GM10266 (cell line): Measurements from ENCODE around the gene MYCBP.

Source experiments
- DNase-seq: peaks from one replicate; pipeline ENCODE4 v3.0.0; 2012; ENCODE audit errors: extremely low spot score
- CTCF ChIP-seq: IDR thresholded peaks from 2 replicates; pipeline ENCODE4 v1.5.1; 2012; ENCODE audit warnings: mild to moderate bottlenecking, low read depth; ENCODE audit not compliant: control insufficient read depth, insufficient read depth; ENCODE audit errors: missing control alignments

Gene MYCBP

GRCh38 chr1:38889589-38889988 is 16.4 kb upstream of the MYCBP start:
- TF ChIP-seq CTCF: no peak
- DNase-seq: no peak

- TF ChIP-seq CTCF: no peak
- no peak for DNase-seq
Observed at GRCh38 chr1:38888423-38889333, 15.5 kb upstream of the MYCBP start.

- no peak for DNase-seq
- TF ChIP-seq CTCF: no peak
Observed at GRCh38 chr1:38885092-38885491, 11.9 kb upstream of the MYCBP start.

GRCh38 chr1:38881487-38881886 is 8.3 kb upstream of the MYCBP start, which contains the start of gene GJA9:
Gene GJA9, minus strand, starts transcription at chr1:38881587. Its CDS starts 5,489 bp downstream, at chr1:38876098.
- DNase-seq: no peak
- TF ChIP-seq CTCF: no peak

GRCh38 chr1:38875811-38876210 is 2.7 kb upstream of the MYCBP start:
- no peak for TF ChIP-seq CTCF
- DNase-seq: no peak

- TF ChIP-seq CTCF: no peak
Observed at GRCh38 chr1:38872401-38873026, 634 bp downstream of the MYCBP start.

GRCh38 chr1:38870996-38871395 is 2.2 kb downstream of the MYCBP start:
- no peak for DNase-seq
- TF ChIP-seq CTCF: no peak

More at GRCh38 chr1:38872401-38873026, 634 bp downstream of the MYCBP start:
- peak; percentile 54 for DNase-seq
